Transverse colon (tissue), 4 donors: Measurements from ENCODE around the gene CADM4. TPM values are rescaled to one million over a fixed set of nuclear protein-coding genes. Genes with fewer than 3 reads are reported as not detected.
"Not testable (repeated sequence)": the region's sequence is repeated elsewhere in the genome, so short reads cannot be mapped to it uniquely, and the experiment has no call there.

ENCODE experiments used
- DNase-seq: peaks from one replicate; pipeline ENCODE4 v3.0.0-alpha.2; 2019
- H3K27ac ChIP-seq, 4 donors: fragments of 200-600 bp; sonication (generic); 2 replicates each; pipeline ENCODE4 v1.5.1; 2016 to 2018; ENCODE audit warnings: inconsistent platforms in 4 of 4
- H3K27me3 ChIP-seq: fragments of 200-600 bp; sonication (generic); 2 replicates; pipeline ENCODE4 v1.5.1; 2017; ENCODE audit warnings: inconsistent platforms
- H3K36me3 ChIP-seq, 4 donors: fragments of 200-600 bp; sonication (generic); 2 replicates each; pipeline ENCODE4 v1.5.1; 2017 to 2019; ENCODE audit warnings: inconsistent platforms in 4 of 4
- H3K4me1 ChIP-seq, 4 donors: fragments of 200-600 bp; sonication (generic); 2 replicates each; pipeline ENCODE4 v1.5.1; 2017 to 2020; ENCODE audit warnings: inconsistent platforms in 4 of 4
- H3K4me3 ChIP-seq, 4 donors: fragments of 200-600 bp; sonication (generic); 1 replicate in 1 of 4; 2 replicates in 3 of 4; pipeline versions ENCODE4 v1.5.1 to v1.6.1; 2017 to 2019; ENCODE audit warnings: inconsistent platforms in 4 of 4
- H3K9me3 ChIP-seq, 2 donors: fragments of 200-600 bp; sonication (generic); 2 replicates each; pipeline ENCODE4 v1.5.1; 2017 to 2019; ENCODE audit warnings: inconsistent platforms in 2 of 2
- CTCF ChIP-seq, 5 experiments: fragments of 200-600 bp in 3 of 5; fragments of 450-650 bp in 2 of 5; sonication (generic) in 3 of 5; IDR thresholded peaks; 1 replicate in 2 of 5; 2 replicates in 3 of 5; pipeline ENCODE4 v1.5.1; 2016 to 2017; ENCODE audit warnings: antibody characterized with exemption in 5 of 5, inconsistent platforms in 3 of 5, mild to moderate bottlenecking in 2 of 5, moderate library complexity in 1 of 5
- EP300 ChIP-seq: sonication (generic); formaldehyde crosslinking; IDR thresholded peaks from one replicate; pipeline ENCODE4 v1.6.1; 2017; ENCODE audit warnings: antibody characterized with exemption, low read depth
- POLR2A ChIP-seq: fragments of 450-650 bp; IDR thresholded peaks from one replicate; pipeline ENCODE4 v1.6.1; 2016; ENCODE audit warnings: antibody characterized with exemption, mild to moderate bottlenecking, moderate library complexity
- POLR2AphosphoS5 ChIP-seq, 3 donors: sonication (generic); formaldehyde crosslinking; IDR thresholded peaks; one replicate each; pipeline ENCODE4 v1.6.1; 2016; ENCODE audit warnings: antibody characterized with exemption in 3 of 3
- WGBS, 2 donors: methylation state at CpG; one replicate each; pipeline ENCODE4 v1.1.5; 2018; ENCODE audit warnings: low coverage in 1 of 2; 5-methylcytosine and 5-hydroxymethylcytosine counted together
- in situ Hi-C, 4 donors: fragments of 200-750 bp; cut with MboI; loops; one replicate each; pipeline versions ENCODE4 v1.15.0 to v1.15.1; 2017; ENCODE audit warnings: low sequenced_read_pairs in 3 of 4, low pct_ligation_motif_present in 1 of 4, low pct_unique_long_range_greater_than_20kb in 1 of 4
- intact Hi-C: fragments of 100-400 bp; cut with DNase I; formaldehyde crosslinking; loops from one replicate; pipeline ENCODE4 v1.15.1; 2023; ENCODE audit warnings: low total_unique reads
- total RNA-seq, 4 donors: library from RNA; depleted of rRNA; stranded (reverse); fragments of >200 nt; gene quantifications; one replicate each; pipeline ENCODE4 v1.1.0, GENCODE V29; 2016

CADM4 gene
- total RNA-seq, 4 donors from 2014 or later: 2.5 to 4.0 (median 3.7) TPM; not detected in 1

- H3K36me3 ChIP-seq: no peaks in the 10 kb centered on the region
- TF ChIP-seq CTCF (IDR thresholded peaks at IDR 0.05) (no peak), POLR2A (no peak), EP300 (no peak)
- WGBS, 2 donors: 91% methylated on average over 6 of the region's 6 CpGs; no CpG with 5 or more reads in 1 of the 2 donors
- H3K4me1 ChIP-seq: no peaks in the 10 kb centered on the region
- H3K9me3 ChIP-seq: no peaks in the 10 kb centered on the region
- in situ Hi-C loops: no loop called here
- intact Hi-C loops: loop anchor here (10.0 kb wide), 1 partner anchor 92 kb away; no protein-coding TSS in a partner anchor
- no peak overlapping the region for H3K4me3 ChIP-seq
- H3K27ac ChIP-seq: no peak overlapping the region
- H3K27me3 ChIP-seq: no peaks in the 10 kb centered on the region
- no peak for DNase-seq
Measured at GRCh38 chr19:43656436-43656835, 16.8 kb upstream of the CADM4 start.

- TF ChIP-seq POLR2A: no peak
- no peak for TF ChIP-seq CTCF (IDR thresholded peaks at IDR 0.05)
- no peak for TF ChIP-seq POLR2AphosphoS5 (IDR thresholded peaks at IDR 0.05)
- no peak for TF ChIP-seq EP300
- 70% methylated on average over 5 of the region's 5 CpGs; no CpG with 5 or more reads in 1 of the 2 donors for WGBS, 2 donors
- Histone ChIP-seq H3K9me3 (no peaks in the 10 kb centered on the region), H3K27me3 (no peaks in the 10 kb centered on the region), H3K27ac (no peak overlapping the region), H3K36me3 (peaks cover 0 to 8% (median 0%) of the 10 kb centered on the region in 4 donors), H3K4me3 (no peak overlapping the region), H3K4me1 (no peaks in the 10 kb centered on the region)
- intact Hi-C loops: loop anchor here (10.0 kb wide), 1 partner anchor 88 kb away; no protein-coding TSS in a partner anchor
- DNase-seq: no peak
- in situ Hi-C loops: no loop called here
Measured at GRCh38 chr19:43652546-43652874, 12.9 kb upstream of the CADM4 start.

GRCh38 chr19:43651758-43652545 is 12.3 kb upstream of the CADM4 start:
- WGBS, 2 donors: 60 to 69% methylated on average over 3 to 14 of the region's 14 CpGs
- in situ Hi-C loops (no loop called here), intact Hi-C loops (loop anchor here (10.0 kb wide), 1 partner anchor 87 kb away; no protein-coding TSS in a partner anchor)
- peak overlapping the region in 1 of 4 donors; percentile 28 for H3K27ac ChIP-seq
- peaks cover 0 to 8% (median 0%) of the 10 kb centered on the region in 4 donors for H3K36me3 ChIP-seq
- H3K4me1 ChIP-seq: no peaks in the 10 kb centered on the region
- H3K4me3 ChIP-seq: no peak overlapping the region
- DNase-seq: peak; percentile 65
- no peaks in the 10 kb centered on the region for H3K27me3 ChIP-seq
- TF ChIP-seq EP300: no peak
- peak; percentile 70 to 80 (median 73) for TF ChIP-seq CTCF (IDR thresholded peaks at IDR 0.05)
- peak in 1 of 3 donors; percentile 9 for TF ChIP-seq POLR2AphosphoS5 (IDR thresholded peaks at IDR 0.05)
- H3K9me3 ChIP-seq: no peaks in the 10 kb centered on the region

- in situ Hi-C loops, H3K9me3 ChIP-seq, H3K36me3 ChIP-seq, H3K4me1 ChIP-seq, H3K27me3 ChIP-seq, H3K4me3 ChIP-seq, DNase-seq, H3K27ac ChIP-seq: not testable (repeated sequence)
- WGBS, 2 donors: 94 to 100% methylated on average over 1 to 7 of the region's 7 CpGs
- intact Hi-C loops: loop anchor here (10.0 kb wide), 1 partner anchor 85 kb away; no protein-coding TSS in a partner anchor
Measured at GRCh38 chr19:43650276-43650675, 10.6 kb upstream of the CADM4 start.
